HepG2 (cell line): ENCODE measurements around the gene CDH23. TPM values are rescaled to one million over a fixed set of nuclear protein-coding genes. Genes with fewer than 3 reads are reported as not detected.

Experiments
- ATAC-seq: fragments of 200-7000 bp; cut with Tn5 transposase; 3 replicates; pipeline ENCODE4 v1.9.1; 2020; ENCODE audit warnings: mild to moderate bottlenecking, moderate library complexity
- BruUV-seq: library from RNA; stranded (reverse); fragments of 400-500 nt; replicated peaks from 2 replicates; lab custom pipeline; 2021; lab: Mats Ljungman, UMichigan
- CTCF ChIA-PET: fragments of 300-600 bp; formaldehyde crosslinking; extraction: SDS; loops from one replicate; lab custom pipeline; 2021; ENCODE audit warnings: low total read pairs, inconsistent platforms, low intra/inter-chr PET ratio; lab: Yijun Ruan, JAX
- POLR2A ChIA-PET: fragments of 350-600 bp; sonication (Branson Sonifier 250); formaldehyde crosslinking; loops from one replicate; lab custom pipeline; 2020; ENCODE audit warnings: antibody characterized with exemption, inconsistent platforms; lab: Yijun Ruan, JAX
- DNase-seq: peaks from one replicate; pipeline ENCODE4 v3.0.0-alpha.2; 2015; ENCODE audit warnings: low spot score
- FAIRE-seq: peaks from 3 replicates; lab custom pipeline; 2011; peaks lifted over from hg19 to GRCh38; lab: Jason Lieb, UNC
- H2AFZ ChIP-seq: one replicate; pipeline ENCODE4 v1.6.1; 2011; ENCODE audit warnings: low read length, inconsistent platforms
- H3K27ac ChIP-seq: fragments of 300-600 bp; 3 replicates; pipeline ENCODE4 v1.8.0; 2011; ENCODE audit warnings: mixed run types, mild to moderate bottlenecking, mixed read lengths, low read length, inconsistent platforms; ENCODE audit not compliant: insufficient read depth; ENCODE audit errors: extremely low read length
- H3K27me3 ChIP-seq, 2 experiments: fragments of 200-600 bp in 1 of 2; 2 replicates in 1 of 2; 3 replicates in 1 of 2; pipeline versions ENCODE4 v1.6.0 to v1.8.0; 2011; ENCODE audit warnings: low read length in 2 of 2, mild to moderate bottlenecking in 2 of 2, moderate library complexity in 2 of 2, inconsistent platforms in 1 of 2; ENCODE audit not compliant: insufficient read depth in 2 of 2, control insufficient read depth in 1 of 2
- H3K36me3 ChIP-seq, 2 experiments: fragments of 200-600 bp in 1 of 2; replicated peaks in 1 of 2; 2 replicates in 1 of 2; 3 replicates in 1 of 2; pipeline versions ENCODE4 v1.5.1 to v1.8.0; 2011; ENCODE audit warnings: low read length in 2 of 2, inconsistent platforms in 1 of 2; ENCODE audit not compliant: insufficient read depth in 2 of 2, control insufficient read depth in 1 of 2
- H3K4me1 ChIP-seq: 2 replicates; pipeline ENCODE4 v1.5.1; 2012; ENCODE audit warnings: low read length, inconsistent platforms; ENCODE audit not compliant: insufficient read depth
- H3K4me2 ChIP-seq: 2 replicates; pipeline ENCODE4 v1.6.0; 2011; ENCODE audit warnings: low read depth, low read length, inconsistent platforms
- H3K4me3 ChIP-seq, 3 experiments: fragments of 200-600 bp in 1 of 3; sonication (generic), shearing (Covaris generic) in 1 of 3; replicated peaks in 1 of 3; 2 replicates each; pipeline ENCODE4 v1.5.1; 2011 to 2016; ENCODE audit warnings: low read length in 3 of 3, inconsistent platforms in 2 of 3, low read depth in 2 of 3, mild to moderate bottlenecking in 2 of 3, control low read depth in 1 of 3, mixed read lengths in 1 of 3; ENCODE audit not compliant: insufficient read depth in 1 of 3
- H3K79me2 ChIP-seq: one replicate; pipeline ENCODE4 v1.6.1; 2011; ENCODE audit warnings: low read length, inconsistent platforms; ENCODE audit not compliant: insufficient read depth
- H3K9ac ChIP-seq: 2 replicates; pipeline ENCODE4 v1.6.0; 2011; ENCODE audit warnings: mild to moderate bottlenecking, low read depth, low read length, inconsistent platforms; ENCODE audit not compliant: insufficient read depth
- H3K9me3 ChIP-seq: 2 replicates; pipeline ENCODE4 v1.5.1; 2012; ENCODE audit warnings: mild to moderate bottlenecking, low read length
- H4K20me1 ChIP-seq: 2 replicates; pipeline ENCODE4 v1.6.0; 2011; ENCODE audit warnings: inconsistent platforms, mild to moderate bottlenecking, low read length, moderate library complexity; ENCODE audit not compliant: insufficient read depth
- DNMT1 ChIP-seq: sonication (generic); formaldehyde crosslinking; IDR thresholded peaks from 2 replicates; pipeline ENCODE4 v1.5.1; 2020; ENCODE audit warnings: mild to moderate bottlenecking, missing genetic modification reagents
- EEA1 ChIP-seq: sonication (generic); formaldehyde crosslinking; IDR thresholded peaks from 2 replicates; pipeline ENCODE4 v1.5.1; 2020; ENCODE audit warnings: mild to moderate bottlenecking, missing genetic modification reagents, borderline replicate concordance
- JUN ChIP-seq: sonication (generic); formaldehyde crosslinking; IDR thresholded peaks from 2 replicates; pipeline ENCODE4 v1.4.0; 2020; ENCODE audit warnings: mild to moderate bottlenecking, missing genetic modification reagents
- MAFG ChIP-seq: sonication (generic); formaldehyde crosslinking; IDR thresholded peaks from 2 replicates; pipeline ENCODE4 v1.5.1; 2020; ENCODE audit warnings: mild to moderate bottlenecking, missing genetic modification reagents
- MAZ ChIP-seq, 2 experiments: sonication (generic) in 1 of 2; formaldehyde crosslinking in 1 of 2; IDR thresholded peaks; 2 replicates each; pipeline versions ENCODE4 v1.5.0 to v1.6.1; 2012 to 2020; ENCODE audit warnings: low read depth in 2 of 2, mild to moderate bottlenecking in 2 of 2, borderline replicate concordance in 1 of 2, improper control_type of control experiment in 1 of 2, low read length in 1 of 2, missing genetic modification reagents in 1 of 2, moderate library complexity in 1 of 2
- MIER2 ChIP-seq: IDR thresholded peaks from 2 replicates; pipeline ENCODE4 v1.6.1; 2016; ENCODE audit warnings: missing biosample characterization, missing genetic modification reagents
- MLX ChIP-seq: IDR thresholded peaks from 2 replicates; pipeline ENCODE4 v1.6.1; 2016
- NFATC3 ChIP-seq: sonication (generic); formaldehyde crosslinking; IDR thresholded peaks from 2 replicates; pipeline ENCODE4 v1.5.1; 2020; ENCODE audit warnings: mild to moderate bottlenecking, missing genetic modification reagents
- NFE2L1 ChIP-seq: sonication (generic); formaldehyde crosslinking; IDR thresholded peaks from 2 replicates; pipeline ENCODE4 v1.4.0; 2020; ENCODE audit warnings: missing genetic modification reagents, mild to moderate bottlenecking, borderline replicate concordance
- PBX2 ChIP-seq: IDR thresholded peaks from 2 replicates; pipeline ENCODE4 v1.6.1; 2016; ENCODE audit warnings: control low read depth
- SALL1 ChIP-seq: sonication (generic); formaldehyde crosslinking; IDR thresholded peaks from 2 replicates; pipeline ENCODE4 v1.8.0; 2022; ENCODE audit warnings: mild to moderate bottlenecking, missing genetic modification reagents
- SMYD3 ChIP-seq: sonication (generic); formaldehyde crosslinking; IDR thresholded peaks from 2 replicates; pipeline ENCODE4 v1.8.1; 2023; ENCODE audit warnings: mild to moderate bottlenecking, missing genetic modification reagents
- SRSF9 ChIP-seq: fragments of 200-400 bp; formaldehyde crosslinking; IDR thresholded peaks from 2 replicates; pipeline ENCODE4 v1.6.1; 2018; ENCODE audit warnings: borderline replicate concordance, mild to moderate bottlenecking, low read depth, low read length; ENCODE audit not compliant: insufficient read depth, poor library complexity, severe bottlenecking
- UBTF ChIP-seq: sonication (generic); formaldehyde crosslinking; IDR thresholded peaks from 2 replicates; pipeline ENCODE4 v1.4.0; 2020; ENCODE audit warnings: mild to moderate bottlenecking, missing genetic modification reagents
- ZBTB44 ChIP-seq: sonication (generic); formaldehyde crosslinking; IDR thresholded peaks from 2 replicates; pipeline ENCODE4 v1.4.0; 2020; ENCODE audit warnings: missing genetic modification reagents
- ZFP90 ChIP-seq: sonication (generic); formaldehyde crosslinking; IDR thresholded peaks from 2 replicates; pipeline ENCODE4 v1.8.0; 2022; ENCODE audit warnings: missing genetic modification reagents, mild to moderate bottlenecking, inconsistent platforms, borderline replicate concordance
- ZNF160 ChIP-seq: sonication (generic); formaldehyde crosslinking; IDR thresholded peaks from 2 replicates; pipeline ENCODE4 v1.8.0; 2022; ENCODE audit warnings: mild to moderate bottlenecking, inconsistent platforms, missing genetic modification reagents
- ZNF703 ChIP-seq: sonication (generic); formaldehyde crosslinking; IDR thresholded peaks from 2 replicates; pipeline ENCODE4 v1.5.1; 2020; ENCODE audit warnings: missing genetic modification reagents, mild to moderate bottlenecking, moderate library complexity, borderline replicate concordance
- ZNF790 ChIP-seq: sonication (generic); formaldehyde crosslinking; IDR thresholded peaks from 2 replicates; pipeline ENCODE4 v1.8.0; 2022; ENCODE audit warnings: missing genetic modification reagents, mild to moderate bottlenecking, borderline replicate concordance
- WGBS: methylation state at CpG from one replicate; pipeline ENCODE4 v1.1.6; 2017; ENCODE audit warnings: low lambda C conversion rate; 5-methylcytosine and 5-hydroxymethylcytosine counted together
- in situ Hi-C: cut with HindIII; loops from 2 replicates; pipeline ENCODE4 v1.10.0; 2017; ENCODE audit warnings: low pct_unique_long_range_greater_than_20kb; ENCODE audit not compliant: extremely low pct_ligation_motif_present
- intact Hi-C: fragments of 100-400 bp; cut with micrococcal nuclease; formaldehyde crosslinking; loops from one replicate; pipeline ENCODE4 v1.10.0; 2022; ENCODE audit not compliant: unreplicated experiment
- polyA plus RNA-seq, 8 experiments: library from polyadenylated mRNA; depleted of rRNA in 3 of 8; stranded (reverse) in 7 of 8; unstranded in 1 of 8; fragments of >200 nt; fragmentation: Illumina TruSeq in 4 of 8; extraction: Trizol in 4 of 8; gene quantifications; 2 replicates each; pipeline versions ENCODE4 v1.2.1 to v1.2.3, GENCODE V29; 2011 to 2016; ENCODE audit warnings: low read depth in 4 of 8, missing spikeins in 1 of 8, mixed read lengths in 1 of 8; ENCODE audit not compliant: insufficient read depth in 1 of 8
- total RNA-seq, 5 experiments: library from RNA; depleted of rRNA; stranded (reverse); fragments of >200 nt; fragmentation: Illumina TruSeq; extraction: Trizol; gene quantifications; 2 replicates each; pipeline ENCODE4 v1.2.3, GENCODE V29; 2016; ENCODE audit warnings: low read depth in 1 of 5

Gene CDH23
- total and polyA plus RNA-seq, 2 of the 13 experiments (the other 11 are each of a cell fraction or from before 2014, with no cell fraction given): 0.13 TPM; not detected in 1

- Histone ChIP-seq H3K4me3 (no peak overlapping the region), H3K9ac (no peak overlapping the region), H3K27ac (no peak overlapping the region), H3K9me3 (no peaks in the 10 kb centered on the region), H2AFZ (no peak overlapping the region), H3K27me3 (peaks cover 1 to 36% of the 10 kb centered on the region in 2 experiments; a peak in 4 of 5 replicates), H3K4me1 (no peaks in the 10 kb centered on the region), H3K36me3 (no peaks in the 10 kb centered on the region), H4K20me1 (no peaks in the 10 kb centered on the region), H3K79me2 (no peaks in the 10 kb centered on the region), H3K4me2 (no peak overlapping the region)
- CTCF ChIA-PET: no interaction called here
- 8% methylated on average over 7 of the region's 7 CpGs for WGBS
- DNase-seq: no peak
- no peak for FAIRE-seq
- TF ChIP-seq ZNF790 (CRISPR knock-in tag): no peak
- no peak for TF ChIP-seq MAFG
- no peak for TF ChIP-seq ZNF160
- no peak for TF ChIP-seq NFE2L1 (CRISPR knock-in tag)
- no peak for TF ChIP-seq ZFP90 (CRISPR knock-in tag)
- TF ChIP-seq NFATC3: no peak
- no peak for TF ChIP-seq ZNF703 (CRISPR knock-in tag)
- TF ChIP-seq ZBTB44 (CRISPR knock-in tag): no peak
- TF ChIP-seq JUN (CRISPR knock-in tag): no peak
- no peak for TF ChIP-seq SMYD3 (CRISPR knock-in tag)
- TF ChIP-seq EEA1 (CRISPR knock-in tag): no peak
- TF ChIP-seq UBTF: no peak
- no peak for TF ChIP-seq DNMT1 (CRISPR knock-in tag)
- no peak for TF ChIP-seq PBX2 (CRISPR knock-in tag)
- no peak for TF ChIP-seq SRSF9
- no peak for TF ChIP-seq SALL1
- no peak for TF ChIP-seq MLX (CRISPR knock-in tag)
- no peak for TF ChIP-seq MAZ (IDR thresholded peaks at IDR 0.05; ENCODE audit: borderline replicate concordance, low read depth, low read length)
- TF ChIP-seq MAZ (CRISPR knock-in tag; IDR thresholded peaks at IDR 0.05; ENCODE audit: low read depth): no peak
- no peak for TF ChIP-seq MIER2 (CRISPR knock-in tag)
- ATAC-seq: no peak
- in situ Hi-C loops: no loop called here
- no TSS peak for BruUV-seq
- POLR2A ChIA-PET: no interaction called here
- intact Hi-C loops: no loop called here
Observed at GRCh38 chr10:71533936-71534335, 137.2 kb downstream of the CDH23 start.
